LNCaP clone FGC (cell line): Measurements from ENCODE around the gene PRKN.

Experiments
- DNase-seq: peaks from one replicate; pipeline ENCODE4 v3.0.0-alpha.2; 2011; ENCODE audit warnings: low read depth
- H3K4me3 ChIP-seq: 2 replicates; pipeline ENCODE4 v1.5.1; 2011; ENCODE audit warnings: mild to moderate bottlenecking, low read depth, low read length, control low read depth
- CTCF ChIP-seq: IDR thresholded peaks from 2 replicates; pipeline ENCODE4 v1.5.1; 2012; ENCODE audit warnings: mild to moderate bottlenecking; ENCODE audit not compliant: control insufficient read depth, insufficient read depth; ENCODE audit errors: extremely low read depth

PRKN gene

GRCh38 chr6:162029873-162030576 is 697.5 kb downstream of the PRKN start:
- no peak overlapping the region for H3K4me3 ChIP-seq
- TF ChIP-seq CTCF = no peak
- DNase-seq = no peak

GRCh38 chr6:162026843-162027242 is 700.7 kb downstream of the PRKN start:
- no peak for DNase-seq
- no peak for TF ChIP-seq CTCF
- no peak overlapping the region for H3K4me3 ChIP-seq

DNA sequence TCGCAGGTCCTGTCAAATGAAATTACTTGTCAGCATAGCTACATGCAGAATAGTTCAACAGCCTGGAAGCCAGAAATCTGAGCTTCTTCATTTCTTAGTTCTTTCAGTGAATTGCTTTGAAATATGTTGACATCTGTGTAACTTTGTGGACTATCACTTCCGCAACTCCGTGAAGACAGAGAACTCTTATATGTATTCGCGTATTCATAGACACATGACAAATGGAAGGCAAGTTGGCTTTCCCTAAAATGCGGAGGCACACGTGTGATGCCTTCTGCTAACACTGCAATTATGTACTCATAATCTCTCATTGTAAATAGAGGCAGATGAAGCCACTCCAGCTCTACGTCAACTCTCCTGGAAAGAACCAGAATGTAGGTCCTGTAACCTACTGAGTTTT is 701.5 kb downstream of the PRKN start:
- TF ChIP-seq CTCF = no peak
- no peak overlapping the region for H3K4me3 ChIP-seq
- DNase-seq = no peak

DNA sequence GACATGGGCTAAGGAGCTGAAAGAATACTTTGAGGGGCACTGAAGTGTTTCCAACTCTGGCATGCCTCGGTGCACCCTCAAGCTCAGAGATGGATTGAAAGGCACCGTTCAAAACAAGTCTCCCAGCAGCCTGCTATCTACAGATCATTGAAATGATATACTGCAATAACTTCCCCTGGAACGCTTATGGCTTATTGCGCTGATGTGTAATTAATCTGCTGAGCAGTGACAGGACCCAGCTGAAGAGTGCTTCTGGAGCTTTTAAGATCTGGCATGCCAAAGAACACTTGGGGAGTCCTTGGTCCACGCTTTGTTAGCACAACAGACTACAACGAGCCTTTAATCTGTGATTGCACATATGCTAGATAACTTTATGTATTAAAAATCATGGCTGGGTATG is 708.2 kb downstream of the PRKN start:
- H3K4me3 ChIP-seq = no peak overlapping the region
- DNase-seq = no peak
- no peak for TF ChIP-seq CTCF

- DNase-seq = no peak
- no peak overlapping the region for H3K4me3 ChIP-seq
- no peak for TF ChIP-seq CTCF
These were observed 710.0 kb downstream of the PRKN start for GRCh38 chr6:162017536-162017935.

- DNase-seq = no peak
- H3K4me3 ChIP-seq = no peak overlapping the region
- TF ChIP-seq CTCF = no peak
These were observed 713.3 kb downstream of the PRKN start for GRCh38 chr6:162014069-162014811.
